Progenitor cell of endocrine pancreas (in vitro differentiated cells): ENCODE data around the gene DNASE2. TPM values are rescaled to one million over a fixed set of nuclear protein-coding genes. Genes with fewer than 3 reads are reported as not detected.
A peak's percentile ranks its signal among the peaks of the same experiment; 100 is the strongest.
"Not testable (repeated sequence)": the region's sequence is repeated elsewhere in the genome, so short reads cannot be mapped to it uniquely, and the experiment has no call there.

Experiments used
- DNase-seq: peaks from one replicate; pipeline ENCODE4 v3.0.0; 2021; ENCODE audit warnings: low spot score; ENCODE audit not compliant: unreplicated experiment
- H3K27ac Mint-ChIP-seq: 2 replicates; pipeline ENCODE4 v1.8.0; 2021; ENCODE audit warnings: mild to moderate bottlenecking, moderate library complexity, mixed read lengths
- H3K27me3 Mint-ChIP-seq: 2 replicates; pipeline ENCODE4 v1.8.0; 2021; ENCODE audit warnings: mixed read lengths
- H3K36me3 Mint-ChIP-seq: 2 replicates; pipeline ENCODE4 v1.8.0; 2022; ENCODE audit warnings: mixed read lengths; ENCODE audit not compliant: insufficient read depth
- H3K4me1 Mint-ChIP-seq: 2 replicates; pipeline ENCODE4 v1.8.0; 2021; ENCODE audit warnings: low read depth, mixed read lengths
- H3K4me3 Mint-ChIP-seq: 2 replicates; pipeline ENCODE4 v1.8.0; 2021; ENCODE audit warnings: low read depth, mild to moderate bottlenecking, moderate library complexity, mixed read lengths
- H3K9me3 Mint-ChIP-seq: 2 replicates; pipeline ENCODE4 v1.8.0; 2021; ENCODE audit warnings: low read depth, mixed read lengths
- total RNA-seq: library from RNA; stranded (reverse); gene quantifications from 2 replicates; pipeline ENCODE4 v1.2.1, GENCODE V29; 2021
- TF ChIP-seq, protein P1 (sequence below): fragments of 200-600 bp; sonication (generic); IDR thresholded peaks from one replicate; pipeline ENCODE4 v1.5.0; 2021; ENCODE audit warnings: antibody characterized with exemption, mild to moderate bottlenecking; ENCODE audit not compliant: unreplicated experiment

Gene DNASE2
- total RNA-seq, 1 donor from 2014 or later, result 26.0 TPM

DNA sequence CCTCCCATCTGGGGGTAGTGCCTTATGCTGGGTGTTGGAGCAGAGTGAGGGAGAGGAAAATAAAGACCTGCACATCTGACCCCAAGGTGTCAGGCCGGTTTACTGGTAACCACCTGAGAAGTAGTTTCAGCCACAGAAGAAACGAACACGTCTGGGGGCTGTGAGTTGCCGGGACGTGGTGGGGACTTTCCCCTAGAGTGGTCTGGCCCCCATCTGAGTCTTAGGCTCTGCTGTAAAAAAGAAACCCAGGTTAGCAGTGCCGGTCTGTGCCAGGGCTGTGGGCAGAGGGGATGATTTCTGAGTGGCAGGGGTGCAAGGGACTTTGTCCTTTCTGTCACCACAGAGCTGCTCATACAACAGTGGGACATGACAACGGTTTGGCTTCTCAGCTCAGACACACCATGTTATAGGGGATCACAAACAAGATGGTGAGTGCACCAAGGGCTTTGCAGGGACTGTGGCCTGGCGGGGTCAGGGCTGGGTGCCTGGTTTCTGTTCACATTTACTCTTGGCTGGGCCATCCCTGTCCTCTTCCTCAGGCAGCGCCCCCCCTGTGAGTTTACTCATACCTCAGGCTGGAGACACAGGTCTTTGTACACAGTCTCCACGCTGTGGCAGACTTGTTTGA lies 18.8 kb upstream of the DNASE2 start:
- H3K4me1 Mint-ChIP-seq, result no peaks in the 10 kb centered on the region
- H3K36me3 Mint-ChIP-seq, result peaks cover 4% of the 10 kb centered on the region
- TF ChIP-seq, protein P1, sequence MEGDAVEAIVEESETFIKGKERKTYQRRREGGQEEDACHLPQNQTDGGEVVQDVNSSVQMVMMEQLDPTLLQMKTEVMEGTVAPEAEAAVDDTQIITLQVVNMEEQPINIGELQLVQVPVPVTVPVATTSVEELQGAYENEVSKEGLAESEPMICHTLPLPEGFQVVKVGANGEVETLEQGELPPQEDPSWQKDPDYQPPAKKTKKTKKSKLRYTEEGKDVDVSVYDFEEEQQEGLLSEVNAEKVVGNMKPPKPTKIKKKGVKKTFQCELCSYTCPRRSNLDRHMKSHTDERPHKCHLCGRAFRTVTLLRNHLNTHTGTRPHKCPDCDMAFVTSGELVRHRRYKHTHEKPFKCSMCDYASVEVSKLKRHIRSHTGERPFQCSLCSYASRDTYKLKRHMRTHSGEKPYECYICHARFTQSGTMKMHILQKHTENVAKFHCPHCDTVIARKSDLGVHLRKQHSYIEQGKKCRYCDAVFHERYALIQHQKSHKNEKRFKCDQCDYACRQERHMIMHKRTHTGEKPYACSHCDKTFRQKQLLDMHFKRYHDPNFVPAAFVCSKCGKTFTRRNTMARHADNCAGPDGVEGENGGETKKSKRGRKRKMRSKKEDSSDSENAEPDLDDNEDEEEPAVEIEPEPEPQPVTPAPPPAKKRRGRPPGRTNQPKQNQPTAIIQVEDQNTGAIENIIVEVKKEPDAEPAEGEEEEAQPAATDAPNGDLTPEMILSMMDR, result no peak
- DNase-seq, result no peak
- no peak overlapping the region for H3K4me3 Mint-ChIP-seq
- no peaks in the 10 kb centered on the region for H3K27me3 Mint-ChIP-seq
- no peaks in the 10 kb centered on the region for H3K9me3 Mint-ChIP-seq
- H3K27ac Mint-ChIP-seq, result no peak overlapping the region

DNA sequence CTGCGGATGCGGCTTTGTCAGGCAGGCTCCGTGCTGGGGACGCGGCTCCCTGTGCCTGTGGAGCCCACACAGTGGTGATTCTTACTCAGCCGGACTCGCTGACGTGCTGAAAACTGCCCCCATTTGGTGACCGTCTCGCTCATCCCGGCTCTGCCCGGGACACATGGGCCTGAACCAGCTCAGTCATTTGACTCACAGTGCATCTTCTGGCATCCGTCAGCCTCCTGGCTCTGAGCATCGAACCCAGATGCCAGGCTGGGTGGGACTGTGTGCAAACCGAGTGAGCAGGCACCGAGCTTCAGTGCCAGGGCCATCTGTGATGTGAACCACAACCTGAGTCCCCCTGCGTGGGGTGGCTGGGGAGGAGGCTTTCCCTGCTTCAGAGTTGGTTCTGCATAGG lies 15.2 kb upstream of the DNASE2 start:
- peaks cover 5% of the 10 kb centered on the region for H3K4me1 Mint-ChIP-seq
- no peak overlapping the region for H3K27ac Mint-ChIP-seq
- no peak overlapping the region for H3K4me3 Mint-ChIP-seq
- DNase-seq, result no peak
- no peaks in the 10 kb centered on the region for H3K27me3 Mint-ChIP-seq
- no peaks in the 10 kb centered on the region for H3K9me3 Mint-ChIP-seq
- TF ChIP-seq, protein P1, result no peak
- peaks cover 12% of the 10 kb centered on the region for H3K36me3 Mint-ChIP-seq

DNA sequence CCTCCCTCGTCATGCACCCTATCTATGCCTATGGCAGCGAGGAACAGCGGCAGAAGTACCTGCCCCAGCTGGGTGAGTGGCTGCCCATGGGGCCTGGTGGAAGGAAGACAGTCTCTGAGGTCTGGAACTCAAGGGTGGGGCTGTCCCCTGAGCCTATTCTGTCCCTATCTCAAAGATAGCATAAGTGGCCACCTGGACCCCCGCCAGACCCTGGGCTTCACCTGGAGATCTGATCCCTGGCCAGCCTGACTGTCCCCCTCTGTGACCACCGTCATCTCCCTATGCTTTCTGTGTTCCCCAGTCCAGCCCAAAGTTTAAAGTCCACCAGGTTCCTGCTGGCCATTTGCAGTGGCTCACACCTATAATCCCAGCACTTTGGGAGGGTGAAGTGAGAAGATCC lies 12.3 kb upstream of the DNASE2 start:
- Mint-ChIP-seq H3K27me3 (no peaks in the 10 kb centered on the region), H3K4me3 (peak overlapping the region; percentile 61)
- TF ChIP-seq, protein P1, result no peak

DNA sequence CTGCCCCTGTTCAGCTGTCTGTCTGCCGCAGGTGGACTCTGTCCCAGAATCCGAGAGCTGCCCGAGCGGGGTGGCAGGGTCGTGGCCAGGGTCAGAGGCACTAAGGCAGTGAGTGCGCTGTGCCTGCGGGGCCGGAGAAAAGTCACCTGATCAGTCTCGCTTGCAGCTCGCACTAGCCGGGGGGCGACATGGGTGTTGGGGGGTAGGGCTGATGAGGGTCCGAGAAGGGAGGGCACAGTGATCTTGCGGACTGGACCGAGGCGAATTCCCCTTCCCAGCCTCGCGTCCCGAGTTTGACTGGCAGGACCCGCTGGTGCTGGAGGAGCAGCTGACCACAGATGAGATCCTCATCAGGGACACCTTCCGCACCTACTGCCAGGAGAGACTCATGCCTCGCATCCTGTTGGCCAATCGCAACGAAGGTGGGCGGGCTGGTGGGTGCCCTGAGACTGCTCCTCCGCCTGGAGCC lies 10.3 kb upstream of the DNASE2 start:
- Mint-ChIP-seq H3K9me3 (no peaks in the 10 kb centered on the region), H3K27me3 (peaks cover 3% of the 10 kb centered on the region), H3K36me3 (peaks cover 9% of the 10 kb centered on the region), H3K27ac (peak overlapping the region; percentile 99), H3K4me3 (peak overlapping the region; percentile 99), H3K4me1 (peaks cover 13% of the 10 kb centered on the region)
- TF ChIP-seq, protein P1, result no peak
- no peak for DNase-seq

More for the DNA sequence above, 12.3 kb upstream of the DNASE2 start:
- H3K36me3 Mint-ChIP-seq, result peaks cover 12% of the 10 kb centered on the region
- DNase-seq, result no peak
- no peaks in the 10 kb centered on the region for H3K9me3 Mint-ChIP-seq
- H3K27ac Mint-ChIP-seq, result no peak overlapping the region
- H3K4me1 Mint-ChIP-seq, result peaks cover 13% of the 10 kb centered on the region

DNA sequence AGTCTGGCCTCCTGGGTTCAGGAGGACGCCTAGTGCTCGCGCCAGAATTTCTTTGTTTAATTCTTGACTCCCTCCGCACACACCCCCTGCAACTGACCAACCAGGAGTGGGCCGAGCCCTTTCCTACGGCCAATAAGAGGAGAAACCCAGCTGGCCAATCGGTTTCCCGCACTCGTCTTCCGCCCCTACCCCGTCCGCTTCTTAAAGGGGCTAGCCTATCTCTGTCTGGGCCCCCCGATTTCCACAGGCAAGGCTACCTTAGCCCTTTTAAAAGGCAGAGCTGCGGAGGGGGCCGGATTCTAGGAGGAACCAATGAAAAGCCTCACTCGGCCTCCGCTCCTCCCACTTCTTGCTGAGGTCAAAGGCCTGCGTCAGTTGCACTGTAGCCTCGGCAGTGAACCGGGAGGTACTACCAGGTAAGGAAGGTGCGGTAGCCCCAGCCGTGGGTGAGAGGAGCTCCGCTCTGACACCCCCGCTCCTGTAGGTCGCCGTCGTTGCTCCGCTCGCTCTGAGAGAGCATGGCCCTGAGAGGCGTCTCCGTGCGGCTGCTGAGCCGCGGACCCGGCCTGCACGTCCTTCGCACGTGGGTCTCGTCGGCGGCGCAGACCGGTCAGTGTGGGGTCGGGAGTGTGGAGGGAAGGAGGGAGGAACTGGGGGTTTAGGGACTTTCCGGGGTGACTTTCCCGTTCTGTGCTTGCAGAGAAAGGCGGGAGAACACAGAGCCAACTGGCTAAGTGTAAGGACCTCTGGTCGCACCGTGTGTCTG lies 9.7 kb upstream of the DNASE2 start, which contains the start of gene GCDH:
GCDH (plus strand) TSS at position 374 of the 766 bp plus-strand sequence; CDS start at position 519, 145 bp downstream.
- Mint-ChIP-seq H3K4me1 (peaks cover 15% of the 10 kb centered on the region), H3K36me3 (peaks cover 9% of the 10 kb centered on the region), H3K4me3 (peak within 1 kb of the TSS; percentile 99), H3K27ac (peak within 1 kb of the TSS; percentile 99), H3K27me3 (peaks cover 8% of the 10 kb centered on the region), H3K9me3 (no peaks in the 10 kb centered on the region)
- peak; percentile 91 for DNase-seq
- TF ChIP-seq, protein P1, result no peak

DNA sequence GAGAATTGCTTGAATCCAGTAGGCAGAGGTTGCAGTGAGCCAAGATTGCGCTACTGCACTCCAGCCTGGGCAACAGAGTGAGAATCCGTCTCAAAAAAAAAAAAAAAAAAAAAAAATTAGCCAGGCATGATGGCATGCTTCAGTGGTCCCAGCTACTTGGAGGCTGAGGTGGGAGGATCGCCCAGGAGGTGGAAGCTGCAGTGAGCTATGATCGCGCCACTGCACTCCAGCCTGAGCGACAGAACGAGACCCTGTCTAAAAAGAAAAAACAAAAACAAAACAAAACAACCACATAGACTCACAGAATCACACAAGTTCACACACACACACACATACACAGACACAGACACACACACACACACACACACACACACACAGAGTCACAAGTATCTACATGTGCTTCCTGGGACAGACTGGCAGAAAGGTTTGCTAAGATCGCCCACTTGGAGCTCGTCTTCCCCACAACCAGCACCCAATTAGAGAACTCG lies 9.1 kb upstream of the DNASE2 start:
- Mint-ChIP-seq H3K4me1 (peaks cover 15% of the 10 kb centered on the region), H3K4me3 (peak overlapping the region; percentile 99), H3K27ac (peak overlapping the region; percentile 99)
- not testable (repeated sequence) for H3K36me3 Mint-ChIP-seq, H3K9me3 Mint-ChIP-seq, H3K27me3 Mint-ChIP-seq, DNase-seq
